ENCODE results near the gene IFNK.

GRCh38 chr9:27572061-27572460 lies 48.0 kb downstream of the IFNK start:
- TF ChIP-seq, protein P1, sequence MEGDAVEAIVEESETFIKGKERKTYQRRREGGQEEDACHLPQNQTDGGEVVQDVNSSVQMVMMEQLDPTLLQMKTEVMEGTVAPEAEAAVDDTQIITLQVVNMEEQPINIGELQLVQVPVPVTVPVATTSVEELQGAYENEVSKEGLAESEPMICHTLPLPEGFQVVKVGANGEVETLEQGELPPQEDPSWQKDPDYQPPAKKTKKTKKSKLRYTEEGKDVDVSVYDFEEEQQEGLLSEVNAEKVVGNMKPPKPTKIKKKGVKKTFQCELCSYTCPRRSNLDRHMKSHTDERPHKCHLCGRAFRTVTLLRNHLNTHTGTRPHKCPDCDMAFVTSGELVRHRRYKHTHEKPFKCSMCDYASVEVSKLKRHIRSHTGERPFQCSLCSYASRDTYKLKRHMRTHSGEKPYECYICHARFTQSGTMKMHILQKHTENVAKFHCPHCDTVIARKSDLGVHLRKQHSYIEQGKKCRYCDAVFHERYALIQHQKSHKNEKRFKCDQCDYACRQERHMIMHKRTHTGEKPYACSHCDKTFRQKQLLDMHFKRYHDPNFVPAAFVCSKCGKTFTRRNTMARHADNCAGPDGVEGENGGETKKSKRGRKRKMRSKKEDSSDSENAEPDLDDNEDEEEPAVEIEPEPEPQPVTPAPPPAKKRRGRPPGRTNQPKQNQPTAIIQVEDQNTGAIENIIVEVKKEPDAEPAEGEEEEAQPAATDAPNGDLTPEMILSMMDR (IDR thresholded peaks at IDR 0.05), result no peak
- no peak for TF ChIP-seq POLR2A (IDR thresholded peaks at IDR 0.05)

Data from adrenal gland (tissue), 5 donors.